HG03521 (cell line): ENCODE data around the gene NAV2.
"Not testable (repeated sequence)": the region's sequence is repeated elsewhere in the genome, so short reads cannot be mapped to it uniquely, and the experiment has no call there.

Experiments
- ATAC-seq: cut with Tn5 transposase; IDR thresholded peaks from one replicate; pipeline ENCODE4 v1.9.1; 2021; ENCODE audit warnings: mild to moderate bottlenecking, moderate library complexity; ENCODE audit not compliant: unreplicated experiment

The NAV2 gene

GRCh38 chr11:19938866-19939265, 226.2 kb downstream of the NAV2 start:
- ATAC-seq, result no peak

GRCh38 chr11:19939415-19939929, 226.8 kb downstream of the NAV2 start:
- no peak for ATAC-seq

- no peak for ATAC-seq
Measured at GRCh38 chr11:19940831-19941230, 228.2 kb downstream of the NAV2 start.

- no peak for ATAC-seq
Measured at GRCh38 chr11:19946681-19947080, 234.0 kb downstream of the NAV2 start.

GRCh38 chr11:19947537-19948114, 235.0 kb downstream of the NAV2 start:
- no peak for ATAC-seq

GRCh38 chr11:19949606-19950005, 237.0 kb downstream of the NAV2 start:
- ATAC-seq, result no peak

- ATAC-seq, result peak; percentile 77
Measured at GRCh38 chr11:19951558-19952115, 239.0 kb downstream of the NAV2 start.

GRCh38 chr11:19952116-19952605, 239.5 kb downstream of the NAV2 start:
- ATAC-seq, result no peak

- ATAC-seq, result no peak
Measured at GRCh38 chr11:19952911-19953310, 240.3 kb downstream of the NAV2 start.

- no peak for ATAC-seq
Measured at GRCh38 chr11:19953336-19953735, 240.7 kb downstream of the NAV2 start.

GRCh38 chr11:19953909-19954308, 241.3 kb downstream of the NAV2 start:
- no peak for ATAC-seq

- no peak for ATAC-seq
Measured at GRCh38 chr11:19954899-19955298, 242.3 kb downstream of the NAV2 start.

- ATAC-seq, result no peak
Measured at GRCh38 chr11:19955660-19956059, 243.0 kb downstream of the NAV2 start.

GRCh38 chr11:19956228-19956627, 243.6 kb downstream of the NAV2 start:
- no peak for ATAC-seq

- no peak for ATAC-seq
Measured at GRCh38 chr11:19957294-19957943, 244.8 kb downstream of the NAV2 start.

- ATAC-seq, result no peak
Measured at GRCh38 chr11:19958204-19958603, 245.6 kb downstream of the NAV2 start.

GRCh38 chr11:19959210-19959609, 246.6 kb downstream of the NAV2 start:
- no peak for ATAC-seq

GRCh38 chr11:19959648-19960059, 247.0 kb downstream of the NAV2 start:
- ATAC-seq, result no peak

- ATAC-seq, result not testable (repeated sequence)
Measured at GRCh38 chr11:19960410-19960809, 247.8 kb downstream of the NAV2 start.

- no peak for ATAC-seq
Measured at GRCh38 chr11:19961225-19961624, 248.6 kb downstream of the NAV2 start.

GRCh38 chr11:19962053-19962800, 249.6 kb downstream of the NAV2 start:
- ATAC-seq, result no peak
